Right lobe of liver (tissue), 6 donors: ENCODE results near the gene MTHFD1. TPM values are rescaled to one million over a fixed set of nuclear protein-coding genes. Genes with fewer than 3 reads are reported as not detected.

Experiments used
- ATAC-seq, 4 donors: fragments of 200-7000 bp; cut with Tn5 transposase; one replicate each; pipeline ENCODE4 v1.9.1; 2020; ENCODE audit warnings: mild to moderate bottlenecking in 4 of 4, moderate library complexity in 4 of 4
- DNase-seq, 3 donors: peaks; one replicate each; pipeline ENCODE4 v3.0.0-alpha.2; 2020
- H3K27ac ChIP-seq, 3 donors: fragments of 200-600 bp; one replicate each; pipeline ENCODE4 v1.8.0; 2022
- H3K27me3 ChIP-seq, 2 donors: fragments of 200-600 bp; one replicate each; pipeline ENCODE4 v1.8.0; 2022
- H3K36me3 ChIP-seq, 4 donors: fragments of 200-600 bp; sonication (generic) in 1 of 4; one replicate each; pipeline versions ENCODE4 v1.5.1 to v1.8.0; 2017 to 2022; ENCODE audit warnings: control low read depth in 1 of 4
- H3K4me1 ChIP-seq, 4 donors: fragments of 200-600 bp; sonication (generic) in 1 of 4; one replicate each; pipeline versions ENCODE4 v1.5.1 to v1.8.0; 2017 to 2022; ENCODE audit warnings: control low read depth in 1 of 4
- H3K4me3 ChIP-seq, 3 donors: fragments of 200-600 bp; one replicate each; pipeline ENCODE4 v1.8.0; 2022
- H3K9me3 ChIP-seq, 4 donors: fragments of 200-600 bp; sonication (generic) in 1 of 4; one replicate each; pipeline versions ENCODE4 v1.5.1 to v1.8.0; 2017 to 2022; ENCODE audit warnings: control low read depth in 1 of 4
- CTCF ChIP-seq, 4 donors: fragments of 200-600 bp in 3 of 4; fragments of 450-650 bp in 1 of 4; IDR thresholded peaks; one replicate each; pipeline versions ENCODE4 v1.5.1 to v1.8.0; 2016 to 2022; ENCODE audit warnings: antibody characterized with exemption in 4 of 4, mild to moderate bottlenecking in 2 of 4
- POLR2A ChIP-seq: fragments of 450-650 bp; IDR thresholded peaks from one replicate; pipeline ENCODE4 v1.6.1; 2017; ENCODE audit warnings: antibody characterized with exemption, mild to moderate bottlenecking
- WGBS: methylation state at CpG from one replicate; pipeline ENCODE4 v1.1.6; 2018; ENCODE audit warnings: low coverage, low lambda C conversion rate; ENCODE audit not compliant: insufficient coverage; ENCODE audit errors: missing lambda C conversion rate; 5-methylcytosine and 5-hydroxymethylcytosine counted together
- intact Hi-C, 2 donors: fragments of 100-400 bp; cut with DNase I; formaldehyde crosslinking; loops; one replicate each; pipeline versions ENCODE4 v1.11.2 to v1.14.1; 2022
- total RNA-seq, 6 experiments: library from RNA; depleted of rRNA in 2 of 6; stranded (reverse); fragments of >200 nt in 2 of 6; fragmentation: NEBNext Ultra II Directional in 3 of 6; extraction: Animal tissue kit (Norgen Biotek cat#: 25700) in 3 of 6; gene quantifications; one replicate each; pipeline versions ENCODE4 v1.1.0 to v1.2.4, GENCODE V29; 2016 to 2023
- donor health status: DM: no; HTN: yes; CAD: no.
- donor health status: DM: no; HTN: no; CAD: no.
- donor health status: DM: no; HTN: no; CAD: no.
- donor health status: DM: no; HTN: yes; CAD: no.
- donor health status: DM: no; HTN: yes; CAD: no.

The MTHFD1 gene
- total RNA-seq, 6 experiments from 2014 or later = 158 to 265 (median 200) TPM

- intact Hi-C loops = no loop called here
- Histone ChIP-seq H3K4me1 (peaks cover 0 to 52% (median 7%) of the 10 kb centered on the region in 4 donors), H3K4me3 (no peak overlapping the region), H3K27ac (peak overlapping the region in 2 of 3 donors; percentile 24 to 91), H3K27me3 (no peaks in the 10 kb centered on the region), H3K9me3 (no peaks in the 10 kb centered on the region), H3K36me3 (peaks cover 0 to 12% (median 3%) of the 10 kb centered on the region in 4 donors)
- TF ChIP-seq CTCF (IDR thresholded peaks at IDR 0.05) = no peak
- no peak for TF ChIP-seq POLR2A
- ATAC-seq (no peak), DNase-seq (no peak)
- 95% methylated on average over 2 of the region's 2 CpGs for WGBS
Observed at GRCh38 chr14:64394423-64394822, 6.3 kb downstream of the MTHFD1 start.

GRCh38 chr14:64394977-64395633 lies 7.0 kb downstream of the MTHFD1 start:
- no peak for TF ChIP-seq POLR2A
- no peak for TF ChIP-seq CTCF (IDR thresholded peaks at IDR 0.05)
- DNase-seq = no peak
- intact Hi-C loops = no loop called here
- Histone ChIP-seq H3K27ac (peak overlapping the region in 2 of 3 donors; percentile 24 to 91), H3K27me3 (no peaks in the 10 kb centered on the region), H3K36me3 (peaks cover 0 to 12% (median 3%) of the 10 kb centered on the region in 4 donors), H3K9me3 (no peaks in the 10 kb centered on the region), H3K4me1 (peaks cover 0 to 57% (median 10%) of the 10 kb centered on the region in 4 donors), H3K4me3 (no peak overlapping the region)
- 69% methylated on average over 4 of the region's 4 CpGs for WGBS
- ATAC-seq = no peak

GRCh38 chr14:64400829-64401459 lies 12.8 kb downstream of the MTHFD1 start:
- Histone ChIP-seq H3K27ac (peak overlapping the region; percentile 25 to 93 (median 87)), H3K4me3 (no peak overlapping the region), H3K27me3 (no peaks in the 10 kb centered on the region), H3K4me1 (peaks cover 0 to 59% (median 29%) of the 10 kb centered on the region in 4 donors), H3K9me3 (no peaks in the 10 kb centered on the region), H3K36me3 (peaks cover 0 to 6% (median 0%) of the 10 kb centered on the region in 4 donors)
- ATAC-seq (peak; percentile 69 to 80 (median 76)), DNase-seq (peak; percentile 56 to 87 (median 66))
- intact Hi-C loops = no loop called here
- no peak for TF ChIP-seq POLR2A
- no peak for TF ChIP-seq CTCF (IDR thresholded peaks at IDR 0.05)
- WGBS = 35% methylated on average over 6 of the region's 6 CpGs

GRCh38 chr14:64401949-64402348 lies 13.8 kb downstream of the MTHFD1 start:
- Histone ChIP-seq H3K9me3 (no peaks in the 10 kb centered on the region), H3K27ac (peak overlapping the region in 2 of 3 donors; percentile 87 to 93), H3K4me3 (no peak overlapping the region), H3K36me3 (peaks cover 0 to 6% (median 0%) of the 10 kb centered on the region in 4 donors), H3K27me3 (no peaks in the 10 kb centered on the region), H3K4me1 (peaks cover 0 to 69% (median 32%) of the 10 kb centered on the region in 4 donors)
- peak; percentile 45 to 73 (median 56) for ATAC-seq
- WGBS = 20% methylated on average over 1 of the region's 1 CpG
- TF ChIP-seq CTCF (IDR thresholded peaks at IDR 0.05) (no peak), POLR2A (no peak)
- DNase-seq = no peak
- intact Hi-C loops = no loop called here
